ENCODE results near the gene TRPC6. TPM values are rescaled to one million over a fixed set of nuclear protein-coding genes. Genes with fewer than 3 reads are reported as not detected.

Gene TRPC6
- total RNA-seq, 1 donor from 2014 or later: 0.22 TPM

DNA sequence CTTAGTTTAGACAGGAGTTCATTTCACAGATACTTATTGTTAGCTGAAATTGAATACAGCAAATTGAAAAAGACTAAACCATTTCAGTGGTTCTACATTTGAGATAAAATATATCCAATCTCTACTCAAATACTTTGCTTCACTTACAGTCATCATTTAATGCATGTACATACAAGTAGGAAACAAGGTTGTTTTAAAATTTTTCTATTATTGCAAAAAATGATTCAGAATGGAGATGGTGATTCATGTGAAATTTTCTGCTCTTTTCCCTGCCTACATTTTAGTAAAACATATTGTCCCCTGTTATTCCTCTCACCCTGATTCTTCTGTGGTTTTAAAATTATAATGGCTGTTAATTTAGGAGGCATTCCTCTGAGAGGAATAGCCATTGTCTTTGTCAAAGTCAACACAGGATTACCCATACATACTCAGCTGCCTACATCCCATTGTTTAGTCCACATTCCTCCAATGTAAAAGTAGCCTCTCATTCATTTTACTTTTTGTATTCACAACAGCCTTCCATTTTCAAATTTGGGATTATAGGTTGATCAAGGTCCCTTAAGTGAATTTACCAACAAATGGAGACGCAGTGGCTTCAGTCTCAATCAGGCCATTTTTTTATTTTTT is 60.1 kb downstream of the TRPC6 start:
- H3K27me3 ChIP-seq (ENCODE audit: low read depth): no peaks in the 10 kb centered on the region
- intact Hi-C loops (cut with micrococcal nuclease): no loop called here
- H3K9me3 ChIP-seq (replicated peaks): peaks cover 16% of the 10 kb centered on the region
- H3K4me1 ChIP-seq: no peaks in the 10 kb centered on the region
- H3K4me3 ChIP-seq: no peak overlapping the region
- DNase-seq: no peak
- TF ChIP-seq, protein P1, sequence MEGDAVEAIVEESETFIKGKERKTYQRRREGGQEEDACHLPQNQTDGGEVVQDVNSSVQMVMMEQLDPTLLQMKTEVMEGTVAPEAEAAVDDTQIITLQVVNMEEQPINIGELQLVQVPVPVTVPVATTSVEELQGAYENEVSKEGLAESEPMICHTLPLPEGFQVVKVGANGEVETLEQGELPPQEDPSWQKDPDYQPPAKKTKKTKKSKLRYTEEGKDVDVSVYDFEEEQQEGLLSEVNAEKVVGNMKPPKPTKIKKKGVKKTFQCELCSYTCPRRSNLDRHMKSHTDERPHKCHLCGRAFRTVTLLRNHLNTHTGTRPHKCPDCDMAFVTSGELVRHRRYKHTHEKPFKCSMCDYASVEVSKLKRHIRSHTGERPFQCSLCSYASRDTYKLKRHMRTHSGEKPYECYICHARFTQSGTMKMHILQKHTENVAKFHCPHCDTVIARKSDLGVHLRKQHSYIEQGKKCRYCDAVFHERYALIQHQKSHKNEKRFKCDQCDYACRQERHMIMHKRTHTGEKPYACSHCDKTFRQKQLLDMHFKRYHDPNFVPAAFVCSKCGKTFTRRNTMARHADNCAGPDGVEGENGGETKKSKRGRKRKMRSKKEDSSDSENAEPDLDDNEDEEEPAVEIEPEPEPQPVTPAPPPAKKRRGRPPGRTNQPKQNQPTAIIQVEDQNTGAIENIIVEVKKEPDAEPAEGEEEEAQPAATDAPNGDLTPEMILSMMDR (IDR thresholded peaks at IDR 0.05; ENCODE audit: borderline replicate concordance): no peak
- no peaks in the 10 kb centered on the region for H3K36me3 ChIP-seq
- no peak overlapping the region for H3K27ac ChIP-seq (replicated peaks)

DNA sequence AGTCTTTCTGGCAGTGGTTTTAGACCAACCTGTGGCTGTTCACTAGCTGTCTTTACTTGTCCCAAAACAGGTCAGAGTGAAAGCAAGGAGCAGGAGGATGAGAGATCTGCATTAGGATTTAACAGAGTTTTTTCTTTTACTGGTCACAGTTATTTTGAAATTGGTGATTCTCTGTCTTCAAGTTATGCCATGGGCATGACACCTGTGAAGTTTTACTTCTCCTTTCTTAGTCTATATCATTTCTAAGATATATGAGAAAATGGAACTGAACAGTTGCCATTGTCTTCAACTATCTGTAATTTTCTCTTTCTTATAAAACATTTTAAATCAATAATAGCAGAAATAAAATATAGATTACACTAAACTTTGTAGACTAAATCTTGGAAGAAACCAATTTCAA is 60.6 kb downstream of the TRPC6 start:
- no peaks in the 10 kb centered on the region for H3K27me3 ChIP-seq (ENCODE audit: low read depth)
- H3K36me3 ChIP-seq: no peaks in the 10 kb centered on the region
- intact Hi-C loops (cut with micrococcal nuclease): no loop called here
- peaks cover 16% of the 10 kb centered on the region for H3K9me3 ChIP-seq (replicated peaks)
- TF ChIP-seq, protein P1 (IDR thresholded peaks at IDR 0.05; ENCODE audit: borderline replicate concordance): no peak
- DNase-seq: no peak
- no peak overlapping the region for H3K27ac ChIP-seq (replicated peaks)
- no peaks in the 10 kb centered on the region for H3K4me1 ChIP-seq
- H3K4me3 ChIP-seq: no peak overlapping the region

DNA sequence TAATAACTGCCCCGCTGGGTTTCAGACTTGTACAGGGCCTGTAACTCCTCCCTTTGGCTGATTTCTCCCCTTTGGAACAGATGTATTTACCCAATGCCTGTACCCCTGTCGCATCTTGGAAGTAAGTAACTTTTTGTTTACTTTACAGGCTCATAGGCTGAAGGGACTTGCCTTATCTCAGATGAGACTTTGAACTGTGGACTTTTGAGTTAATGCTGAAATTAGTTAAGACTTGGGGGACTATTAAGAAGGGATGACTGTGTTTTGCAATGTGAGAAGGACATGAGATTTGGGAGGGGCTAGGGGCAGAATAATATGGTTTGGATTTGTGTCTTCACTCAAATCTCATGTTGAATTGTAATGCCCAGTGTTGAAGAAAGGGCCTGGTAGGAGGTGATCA is 62.0 kb downstream of the TRPC6 start:
- TF ChIP-seq, protein P1 (IDR thresholded peaks at IDR 0.05; ENCODE audit: borderline replicate concordance): no peak
- peaks cover 16% of the 10 kb centered on the region for H3K9me3 ChIP-seq (replicated peaks)
- no peak for DNase-seq
- no peaks in the 10 kb centered on the region for H3K36me3 ChIP-seq
- H3K4me1 ChIP-seq: no peaks in the 10 kb centered on the region
- intact Hi-C loops (cut with micrococcal nuclease): no loop called here
- H3K27ac ChIP-seq (replicated peaks): no peak overlapping the region
- no peaks in the 10 kb centered on the region for H3K27me3 ChIP-seq (ENCODE audit: low read depth)
- H3K4me3 ChIP-seq: no peak overlapping the region

DNA sequence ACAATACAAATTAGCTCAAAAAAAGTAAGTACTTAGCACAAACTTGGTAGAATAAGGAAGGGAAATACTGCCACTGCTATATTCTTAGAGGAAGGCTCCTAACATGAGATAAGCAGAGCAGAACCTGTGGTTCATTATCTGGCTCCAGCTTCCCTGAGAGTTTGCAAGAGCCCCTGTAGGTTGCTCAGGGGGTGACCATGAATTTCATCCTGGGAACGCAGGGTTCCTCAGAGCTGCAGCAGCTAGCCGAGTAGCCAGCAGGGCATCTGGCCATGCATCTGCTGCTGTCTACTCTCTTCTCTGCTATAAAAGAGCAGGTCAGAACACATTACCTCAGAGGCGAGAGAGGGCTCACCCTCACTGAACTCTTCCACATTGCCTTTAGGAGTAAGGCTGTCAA is 67.3 kb downstream of the TRPC6 start:
- H3K4me3 ChIP-seq: no peak overlapping the region
- H3K27me3 ChIP-seq (ENCODE audit: low read depth): no peaks in the 10 kb centered on the region
- TF ChIP-seq, protein P1 (IDR thresholded peaks at IDR 0.05; ENCODE audit: borderline replicate concordance): no peak
- no peak overlapping the region for H3K27ac ChIP-seq (replicated peaks)
- peaks cover 10% of the 10 kb centered on the region for H3K9me3 ChIP-seq (replicated peaks)
- intact Hi-C loops (cut with micrococcal nuclease): no loop called here
- H3K4me1 ChIP-seq: no peaks in the 10 kb centered on the region
- no peak for DNase-seq
- H3K36me3 ChIP-seq: no peaks in the 10 kb centered on the region

DNA sequence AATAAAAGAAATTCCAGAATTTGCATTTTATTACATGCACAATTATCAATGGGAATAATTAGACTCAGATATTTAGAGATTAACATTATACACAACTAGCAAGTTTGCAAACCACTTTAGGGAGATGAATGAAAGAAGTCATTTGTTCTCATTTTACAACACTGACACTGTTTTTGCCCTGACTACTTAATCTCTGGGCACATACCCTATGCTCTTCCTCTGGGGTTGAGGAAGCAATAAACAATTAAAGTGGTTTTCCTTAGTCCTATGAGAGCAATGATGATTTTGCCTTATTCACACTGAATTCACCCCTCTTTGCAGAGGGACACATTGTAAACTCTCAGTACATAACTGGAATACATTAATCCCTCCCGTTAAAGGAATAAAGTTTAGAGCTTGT is 72.7 kb downstream of the TRPC6 start:
- TF ChIP-seq, protein P1 (IDR thresholded peaks at IDR 0.05; ENCODE audit: borderline replicate concordance): no peak
- intact Hi-C loops (cut with micrococcal nuclease): no loop called here
- no peak for DNase-seq
- Histone ChIP-seq H3K9me3 (replicated peaks) (no peaks in the 10 kb centered on the region), H3K4me1 (no peaks in the 10 kb centered on the region), H3K27ac (replicated peaks) (no peak overlapping the region), H3K36me3 (no peaks in the 10 kb centered on the region), H3K27me3 (ENCODE audit: low read depth) (no peaks in the 10 kb centered on the region), H3K4me3 (no peak overlapping the region)
